Large intestine (tissue), 3 donors: ENCODE results near the gene RHO. TPM values are rescaled to one million over a fixed set of nuclear protein-coding genes. Genes with fewer than 3 reads are reported as not detected.

Experiments used
- DNase-seq, 2 donors: peaks; one replicate each; pipeline versions ENCODE4 v3.0.0 to v3.0.0-alpha.2; 2013
- H3K27ac ChIP-seq: one replicate; pipeline ENCODE4 v1.5.1; 2013; ENCODE audit warnings: low read length
- H3K27me3 ChIP-seq: 2 replicates; pipeline ENCODE4 v1.6.1; 2013; ENCODE audit warnings: low read length; ENCODE audit not compliant: control insufficient read depth, insufficient read depth
- H3K36me3 ChIP-seq: 2 replicates; pipeline ENCODE4 v1.6.1; 2013; ENCODE audit warnings: low read length; ENCODE audit not compliant: control insufficient read depth, insufficient read depth
- H3K4me1 ChIP-seq: one replicate; pipeline ENCODE4 v1.6.1; 2013; ENCODE audit warnings: low read length; ENCODE audit not compliant: control insufficient read depth, insufficient read depth
- H3K4me3 ChIP-seq: one replicate; pipeline ENCODE4 v1.5.1; 2013; ENCODE audit warnings: low read length
- H3K9me3 ChIP-seq: one replicate; pipeline ENCODE4 v1.6.1; 2013; ENCODE audit warnings: mild to moderate bottlenecking, low read depth, low read length, moderate library complexity; ENCODE audit not compliant: control insufficient read depth
- WGBS: methylation state at CpG from one replicate; pipeline ENCODE4 v1.1.5; 2013; ENCODE audit warnings: low lambda C conversion rate; ENCODE audit not compliant: insufficient coverage; 5-methylcytosine and 5-hydroxymethylcytosine counted together
- polyA plus RNA-seq: library from polyadenylated mRNA; unstranded; fragments of 120-200 nt; gene quantifications from one replicate; pipeline ENCODE4 v1.2.1, GENCODE V29; 2013

Gene RHO
- polyA plus RNA-seq, 1 donor: not detected

- Histone ChIP-seq H3K4me3 (no peak overlapping the region), H3K27me3 (no peaks in the 10 kb centered on the region), H3K4me1 (no peaks in the 10 kb centered on the region), H3K27ac (no peak overlapping the region), H3K36me3 (peaks cover 30% of the 10 kb centered on the region), H3K9me3 (no peaks in the 10 kb centered on the region)
- no peak for DNase-seq
- WGBS: no CpG with 5 or more reads among the region's 15 CpGs
Observed at GRCh38 chr3:129519896-129520715, 8.3 kb upstream of the RHO start.

- Histone ChIP-seq H3K36me3 (peaks cover 28% of the 10 kb centered on the region), H3K27ac (no peak overlapping the region), H3K27me3 (no peaks in the 10 kb centered on the region), H3K4me1 (no peaks in the 10 kb centered on the region), H3K9me3 (no peaks in the 10 kb centered on the region), H3K4me3 (no peak overlapping the region)
- DNase-seq: no peak
- WGBS: no CpG with 5 or more reads among the region's 4 CpGs
Observed at GRCh38 chr3:129520960-129521359, 7.5 kb upstream of the RHO start.

GRCh38 chr3:129521611-129522010 is 6.8 kb upstream of the RHO start:
- H3K27me3 ChIP-seq: no peaks in the 10 kb centered on the region
- H3K9me3 ChIP-seq: no peaks in the 10 kb centered on the region
- H3K4me3 ChIP-seq: no peak overlapping the region
- H3K27ac ChIP-seq: no peak overlapping the region
- WGBS: no CpG with 5 or more reads among the region's 8 CpGs
- DNase-seq: no peak
- H3K36me3 ChIP-seq: peaks cover 26% of the 10 kb centered on the region
- no peaks in the 10 kb centered on the region for H3K4me1 ChIP-seq

- H3K27me3 ChIP-seq: no peaks in the 10 kb centered on the region
- no peak overlapping the region for H3K27ac ChIP-seq
- H3K4me1 ChIP-seq: no peaks in the 10 kb centered on the region
- WGBS: no CpG with 5 or more reads among the region's 5 CpGs
- H3K4me3 ChIP-seq: no peak overlapping the region
- no peak for DNase-seq
- no peaks in the 10 kb centered on the region for H3K9me3 ChIP-seq
- peaks cover 18% of the 10 kb centered on the region for H3K36me3 ChIP-seq
Observed at GRCh38 chr3:129522953-129523352, 5.5 kb upstream of the RHO start.

- H3K4me3 ChIP-seq: no peak overlapping the region
- WGBS: 100% methylated on average over 1 of the region's 4 CpGs
- H3K9me3 ChIP-seq: no peaks in the 10 kb centered on the region
- peaks cover 8% of the 10 kb centered on the region for H3K36me3 ChIP-seq
- no peak overlapping the region for H3K27ac ChIP-seq
- no peaks in the 10 kb centered on the region for H3K27me3 ChIP-seq
- H3K4me1 ChIP-seq: no peaks in the 10 kb centered on the region
- DNase-seq: no peak
Observed at GRCh38 chr3:129524081-129524480, 4.4 kb upstream of the RHO start.

GRCh38 chr3:129525341-129525968 is 3.0 kb upstream of the RHO start:
- Histone ChIP-seq H3K27ac (no peak overlapping the region), H3K27me3 (no peaks in the 10 kb centered on the region), H3K9me3 (no peaks in the 10 kb centered on the region), H3K4me1 (no peaks in the 10 kb centered on the region), H3K4me3 (no peak overlapping the region), H3K36me3 (no peaks in the 10 kb centered on the region)
- DNase-seq: no peak
- WGBS: no CpG with 5 or more reads among the region's 8 CpGs

- no CpG with 5 or more reads among the region's 12 CpGs for WGBS
- Histone ChIP-seq H3K4me3 (no peak overlapping the region), H3K27me3 (no peaks in the 10 kb centered on the region), H3K4me1 (no peaks in the 10 kb centered on the region), H3K36me3 (no peaks in the 10 kb centered on the region), H3K27ac (no peak overlapping the region), H3K9me3 (no peaks in the 10 kb centered on the region)
- no peak for DNase-seq
Observed at GRCh38 chr3:129526121-129526900, 2.1 kb upstream of the RHO start.

GRCh38 chr3:129527262-129527661 is 1.2 kb upstream of the RHO start:
- Histone ChIP-seq H3K27me3 (no peaks in the 10 kb centered on the region), H3K4me3 (no peak overlapping the region), H3K4me1 (no peaks in the 10 kb centered on the region), H3K9me3 (no peaks in the 10 kb centered on the region), H3K36me3 (no peaks in the 10 kb centered on the region), H3K27ac (no peak overlapping the region)
- no peak for DNase-seq
- WGBS: no CpG with 5 or more reads among the region's 11 CpGs

- 80% methylated on average over 1 of the region's 12 CpGs for WGBS
- no peaks in the 10 kb centered on the region for H3K27me3 ChIP-seq
- no peaks in the 10 kb centered on the region for H3K4me1 ChIP-seq
- H3K4me3 ChIP-seq: no peak overlapping the region
- no peaks in the 10 kb centered on the region for H3K36me3 ChIP-seq
- no peaks in the 10 kb centered on the region for H3K9me3 ChIP-seq
- H3K27ac ChIP-seq: no peak overlapping the region
- no peak for DNase-seq
Observed at GRCh38 chr3:129529436-129530210, 1.2 kb downstream of the RHO start.

- Histone ChIP-seq H3K4me3 (no peak overlapping the region), H3K27me3 (no peaks in the 10 kb centered on the region), H3K27ac (no peak overlapping the region), H3K4me1 (no peaks in the 10 kb centered on the region), H3K9me3 (no peaks in the 10 kb centered on the region), H3K36me3 (no peaks in the 10 kb centered on the region)
- DNase-seq: no peak
- no CpG with 5 or more reads among the region's 6 CpGs for WGBS
Observed at GRCh38 chr3:129530251-129530791, 1.9 kb downstream of the RHO start.
